Measurements from ENCODE around the gene ZNF446. TPM values are rescaled to one million over a fixed set of nuclear protein-coding genes. Genes with fewer than 3 reads are reported as not detected.

Gene ZNF446
- polyA plus RNA-seq (2013, experiment 1 of 2), result 6.8 TPM
- polyA plus RNA-seq (2013, experiment 2 of 2), result 6.8 TPM

DNA sequence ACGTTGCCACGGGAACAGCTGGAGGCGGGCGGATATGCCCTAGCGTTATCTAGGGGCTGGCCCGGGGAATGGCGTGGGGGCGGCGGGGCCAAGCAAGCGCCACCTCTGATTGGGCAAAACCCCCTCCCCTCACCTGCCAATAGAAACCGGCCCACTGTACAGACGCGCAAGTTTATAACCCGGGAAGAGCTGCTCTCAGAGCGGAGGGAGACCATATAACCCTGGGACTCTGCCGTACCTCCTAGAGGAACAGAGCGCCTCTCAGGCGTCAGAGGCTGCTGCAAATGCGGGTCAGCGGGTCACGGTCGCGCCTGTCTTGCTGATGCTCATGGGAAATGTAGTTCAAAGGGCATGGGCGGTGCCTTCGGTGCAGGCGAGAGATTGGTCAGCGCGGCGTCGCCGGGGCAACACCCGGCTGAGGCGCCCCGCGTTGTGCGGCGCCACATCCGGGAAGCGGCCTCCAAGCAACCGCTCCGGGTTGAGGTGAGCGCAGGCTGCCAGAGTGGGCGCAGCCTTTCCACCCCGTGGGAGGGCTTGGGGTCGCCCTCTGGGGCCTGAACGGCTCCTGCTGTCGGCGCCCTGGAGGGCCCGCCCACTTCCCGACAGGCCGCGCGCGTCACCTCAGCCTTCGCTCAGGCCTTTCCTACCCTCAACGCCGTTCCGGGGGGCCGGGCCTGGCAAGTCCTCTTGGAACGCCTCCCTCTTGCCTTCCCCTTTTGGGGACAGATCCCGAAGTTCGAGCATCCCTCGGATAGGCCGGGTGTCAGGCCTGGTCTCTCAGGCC lies at the start of gene ZNF446:
Gene ZNF446, plus strand, starts transcription at position 639 of the 784 bp plus-strand sequence. CDS start 867 bp downstream, outside the sequence.
- Histone ChIP-seq H3K4me3 (ENCODE audit: low read length in 2 of 2) (peak within 1 kb of the TSS; percentile 72 to 87), H3K14ac (ENCODE audit: low read length) (peak within 1 kb of the TSS; percentile 25), H4K91ac (ENCODE audit: low read depth, low read length, poor library complexity) (no peak within 1 kb of the TSS), H3K4me1 (ENCODE audit: control insufficient read depth in 2 of 2, insufficient read depth in 1 of 2, low read depth in 1 of 2, low read length in 2 of 2) (peaks cover 6 to 15% of the 10 kb centered on the region in 2 donors), H2AK5ac (ENCODE audit: low read depth, low read length) (peak within 1 kb of the TSS; percentile 23), H3K9me3 (replicated peaks in 1 of 2; ENCODE audit: control insufficient read depth in 2 of 2, insufficient read depth in 1 of 2, low read depth in 1 of 2, low read length in 2 of 2) (no peaks in the 10 kb centered on the region), H2AFZ (ENCODE audit: low read length) (peak within 1 kb of the TSS; percentile 90), H3K27me3 (ENCODE audit: control insufficient read depth in 3 of 3, insufficient read depth in 3 of 3, low read depth in 1 of 3, low read length in 3 of 3) (no peaks in the 10 kb centered on the region), H3K27ac (replicated peaks; ENCODE audit: low read length) (peak within 1 kb of the TSS; percentile 89), H2BK12ac (ENCODE audit: low read length) (peak within 1 kb of the TSS; percentile 76), H2BK5ac (ENCODE audit: low read length) (peak within 1 kb of the TSS; percentile 62), H3K18ac (ENCODE audit: low read length) (peak within 1 kb of the TSS; percentile 86), H3K4ac (ENCODE audit: low read length) (peak within 1 kb of the TSS; percentile 46), H4K8ac (ENCODE audit: low read depth, low read length) (no peak within 1 kb of the TSS), H3K36me3 (replicated peaks in 1 of 2; ENCODE audit: control insufficient read depth in 2 of 2, insufficient read depth in 2 of 2, low read length in 2 of 2) (peaks cover 14 to 59% of the 10 kb centered on the region in 2 donors), H3K23ac (ENCODE audit: low read depth, low read length, poor library complexity) (peak within 1 kb of the TSS; percentile 68), H2BK120ac (ENCODE audit: low read depth, low read length) (no peak within 1 kb of the TSS), H2BK15ac (ENCODE audit: low read length) (peak within 1 kb of the TSS; percentile 14), H3K9ac (ENCODE audit: low read depth, low read length, poor library complexity) (peak within 1 kb of the TSS; percentile 96), H3K79me1 (ENCODE audit: low read depth, low read length) (no peaks in the 10 kb centered on the region), H3K4me2 (ENCODE audit: insufficient read depth, low read length, poor library complexity, severe bottlenecking) (peak within 1 kb of the TSS; percentile 92)
- no CpG with 5 or more reads among the region's 64 CpGs for WGBS, 2 donors (ENCODE audit: extremely low coverage in 2 of 2, insufficient read length in 2 of 2, insufficient replicate concordance in 1 of 2)
- peak; percentile 95 for DNase-seq (ENCODE audit: low spot score)

GRCh38 chr19:58428617-58429016 lies 47.5 kb upstream of the ZNF446 start:
- Histone ChIP-seq H2BK15ac (ENCODE audit: low read length) (no peak overlapping the region), H2BK5ac (ENCODE audit: low read length) (no peak overlapping the region), H2AK5ac (ENCODE audit: low read depth, low read length) (no peak overlapping the region), H3K27ac (replicated peaks; ENCODE audit: low read length) (no peak overlapping the region), H2AFZ (ENCODE audit: low read length) (no peak overlapping the region), H4K91ac (ENCODE audit: low read depth, low read length, poor library complexity) (no peak overlapping the region), H3K27me3 (ENCODE audit: control insufficient read depth in 3 of 3, insufficient read depth in 3 of 3, low read depth in 1 of 3, low read length in 3 of 3) (no peaks in the 10 kb centered on the region), H3K9me3 (replicated peaks in 1 of 2; ENCODE audit: control insufficient read depth in 2 of 2, insufficient read depth in 1 of 2, low read depth in 1 of 2, low read length in 2 of 2) (peaks cover 52 to 62% of the 10 kb centered on the region in 2 donors), H2BK120ac (ENCODE audit: low read depth, low read length) (no peak overlapping the region), H2BK12ac (ENCODE audit: low read length) (no peak overlapping the region), H3K18ac (ENCODE audit: low read length) (no peak overlapping the region), H3K36me3 (replicated peaks in 1 of 2; ENCODE audit: control insufficient read depth in 2 of 2, insufficient read depth in 2 of 2, low read length in 2 of 2) (peaks cover 17 to 43% of the 10 kb centered on the region in 2 donors), H3K79me1 (ENCODE audit: low read depth, low read length) (no peaks in the 10 kb centered on the region), H3K23ac (ENCODE audit: low read depth, low read length, poor library complexity) (no peak overlapping the region), H3K4me1 (ENCODE audit: control insufficient read depth in 2 of 2, insufficient read depth in 1 of 2, low read depth in 1 of 2, low read length in 2 of 2) (no peaks in the 10 kb centered on the region), H4K8ac (ENCODE audit: low read depth, low read length) (no peak overlapping the region), H3K4me2 (ENCODE audit: insufficient read depth, low read length, poor library complexity, severe bottlenecking) (no peak overlapping the region), H3K4me3 (ENCODE audit: low read length in 2 of 2) (no peak overlapping the region), H3K14ac (ENCODE audit: low read length) (no peak overlapping the region), H3K4ac (ENCODE audit: low read length) (no peak overlapping the region), H3K9ac (ENCODE audit: low read depth, low read length, poor library complexity) (no peak overlapping the region)
- DNase-seq (ENCODE audit: low spot score), result no peak
- no CpG with 5 or more reads among the region's 1 CpG for WGBS, 2 donors (ENCODE audit: extremely low coverage in 2 of 2, insufficient read length in 2 of 2, insufficient replicate concordance in 1 of 2)

DNA sequence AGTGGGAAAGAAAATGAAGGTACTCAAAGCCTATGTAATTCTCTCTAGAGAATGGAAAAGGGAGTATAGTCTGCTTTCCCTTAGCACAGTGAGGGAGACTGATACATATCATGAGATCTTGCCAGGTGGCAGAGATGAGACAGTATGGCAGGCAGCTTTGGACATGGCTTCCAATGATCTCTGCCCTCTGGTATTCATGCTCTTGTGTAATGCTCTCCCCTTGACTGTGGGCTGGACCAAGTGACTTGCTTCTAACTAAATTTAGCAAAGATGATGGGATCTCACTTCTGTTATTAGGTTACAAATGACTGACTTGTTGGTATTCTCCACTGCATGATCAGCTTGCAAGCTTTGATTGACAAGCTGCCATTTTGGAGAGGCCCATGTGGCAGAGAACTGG lies 46.4 kb upstream of the ZNF446 start:
- Histone ChIP-seq H3K4me1 (ENCODE audit: control insufficient read depth in 2 of 2, insufficient read depth in 1 of 2, low read depth in 1 of 2, low read length in 2 of 2) (no peaks in the 10 kb centered on the region), H4K91ac (ENCODE audit: low read depth, low read length, poor library complexity) (no peak overlapping the region), H3K9me3 (replicated peaks in 1 of 2; ENCODE audit: control insufficient read depth in 2 of 2, insufficient read depth in 1 of 2, low read depth in 1 of 2, low read length in 2 of 2) (peaks cover 63 to 73% of the 10 kb centered on the region in 2 donors), H2AK5ac (ENCODE audit: low read depth, low read length) (no peak overlapping the region), H3K4me3 (ENCODE audit: low read length in 2 of 2) (no peak overlapping the region), H3K23ac (ENCODE audit: low read depth, low read length, poor library complexity) (no peak overlapping the region), H2BK5ac (ENCODE audit: low read length) (no peak overlapping the region), H2AFZ (ENCODE audit: low read length) (no peak overlapping the region), H3K14ac (ENCODE audit: low read length) (no peak overlapping the region), H2BK120ac (ENCODE audit: low read depth, low read length) (no peak overlapping the region), H3K27me3 (ENCODE audit: control insufficient read depth in 3 of 3, insufficient read depth in 3 of 3, low read depth in 1 of 3, low read length in 3 of 3) (no peaks in the 10 kb centered on the region), H3K79me1 (ENCODE audit: low read depth, low read length) (no peaks in the 10 kb centered on the region), H3K18ac (ENCODE audit: low read length) (no peak overlapping the region), H3K4me2 (ENCODE audit: insufficient read depth, low read length, poor library complexity, severe bottlenecking) (no peak overlapping the region), H2BK15ac (ENCODE audit: low read length) (no peak overlapping the region), H3K9ac (ENCODE audit: low read depth, low read length, poor library complexity) (no peak overlapping the region), H3K4ac (ENCODE audit: low read length) (no peak overlapping the region), H4K8ac (ENCODE audit: low read depth, low read length) (no peak overlapping the region), H3K27ac (replicated peaks; ENCODE audit: low read length) (no peak overlapping the region), H3K36me3 (replicated peaks in 1 of 2; ENCODE audit: control insufficient read depth in 2 of 2, insufficient read depth in 2 of 2, low read length in 2 of 2) (peaks cover 28 to 53% of the 10 kb centered on the region in 2 donors), H2BK12ac (ENCODE audit: low read length) (no peak overlapping the region)
- no peak for DNase-seq (ENCODE audit: low spot score)

- no peak overlapping the region for H2BK5ac ChIP-seq (ENCODE audit: low read length)
- H3K9me3 ChIP-seq (replicated peaks in 1 of 2; ENCODE audit: control insufficient read depth in 2 of 2, insufficient read depth in 1 of 2, low read depth in 1 of 2, low read length in 2 of 2), result peaks cover 62 to 91% of the 10 kb centered on the region in 2 donors
- no peaks in the 10 kb centered on the region for H3K27me3 ChIP-seq (ENCODE audit: control insufficient read depth in 3 of 3, insufficient read depth in 3 of 3, low read depth in 1 of 3, low read length in 3 of 3)
- H3K4ac ChIP-seq (ENCODE audit: low read length), result no peak overlapping the region
- no peak overlapping the region for H3K4me2 ChIP-seq (ENCODE audit: insufficient read depth, low read length, poor library complexity, severe bottlenecking)
- no peak overlapping the region for H4K91ac ChIP-seq (ENCODE audit: low read depth, low read length, poor library complexity)
- no peak for DNase-seq (ENCODE audit: low spot score)
- no peak overlapping the region for H3K23ac ChIP-seq (ENCODE audit: low read depth, low read length, poor library complexity)
- no CpG with 5 or more reads among the region's 2 CpGs for WGBS, 2 donors (ENCODE audit: extremely low coverage in 2 of 2, insufficient read length in 2 of 2, insufficient replicate concordance in 1 of 2)
- H3K36me3 ChIP-seq (replicated peaks in 1 of 2; ENCODE audit: control insufficient read depth in 2 of 2, insufficient read depth in 2 of 2, low read length in 2 of 2), result peaks cover 38 to 79% of the 10 kb centered on the region in 2 donors
- no peak overlapping the region for H2BK120ac ChIP-seq (ENCODE audit: low read depth, low read length)
- no peak overlapping the region for H2AK5ac ChIP-seq (ENCODE audit: low read depth, low read length)
- H4K8ac ChIP-seq (ENCODE audit: low read depth, low read length), result no peak overlapping the region
- no peak overlapping the region for H3K14ac ChIP-seq (ENCODE audit: low read length)
- H3K18ac ChIP-seq (ENCODE audit: low read length), result no peak overlapping the region
- no peak overlapping the region for H3K4me3 ChIP-seq (ENCODE audit: low read length in 2 of 2)
- H3K27ac ChIP-seq (replicated peaks; ENCODE audit: low read length), result no peak overlapping the region
- H3K4me1 ChIP-seq (ENCODE audit: control insufficient read depth in 2 of 2, insufficient read depth in 1 of 2, low read depth in 1 of 2, low read length in 2 of 2), result peaks cover 0 to 3% of the 10 kb centered on the region in 2 donors
- H3K79me1 ChIP-seq (ENCODE audit: low read depth, low read length), result peaks cover 3% of the 10 kb centered on the region
- H2AFZ ChIP-seq (ENCODE audit: low read length), result no peak overlapping the region
- H3K9ac ChIP-seq (ENCODE audit: low read depth, low read length, poor library complexity), result no peak overlapping the region
- H2BK12ac ChIP-seq (ENCODE audit: low read length), result no peak overlapping the region
- H2BK15ac ChIP-seq (ENCODE audit: low read length), result no peak overlapping the region
Observed at GRCh38 chr19:58434217-58434616, 41.9 kb upstream of the ZNF446 start.

Data from neuronal stem cell (in vitro differentiated cells).